Measurements from ENCODE around the gene XPR1.

XPR1 gene

GRCh38 chr1:180928331-180929230, 296.8 kb downstream of the XPR1 start:
- CTCF ChIA-PET: interaction anchor here (1.3 to 1.7 kb wide), 3 partner anchors 8 to 110 kb away, joined by 3 to 5 read pairs (median 3); no protein-coding TSS in a partner anchor
- POLR2A ChIA-PET: interaction anchor here (0.6 kb wide), 1 partner anchor 71 kb away, joined by 5 read pairs; no protein-coding TSS in a partner anchor
- TF ChIP-seq, protein P1, sequence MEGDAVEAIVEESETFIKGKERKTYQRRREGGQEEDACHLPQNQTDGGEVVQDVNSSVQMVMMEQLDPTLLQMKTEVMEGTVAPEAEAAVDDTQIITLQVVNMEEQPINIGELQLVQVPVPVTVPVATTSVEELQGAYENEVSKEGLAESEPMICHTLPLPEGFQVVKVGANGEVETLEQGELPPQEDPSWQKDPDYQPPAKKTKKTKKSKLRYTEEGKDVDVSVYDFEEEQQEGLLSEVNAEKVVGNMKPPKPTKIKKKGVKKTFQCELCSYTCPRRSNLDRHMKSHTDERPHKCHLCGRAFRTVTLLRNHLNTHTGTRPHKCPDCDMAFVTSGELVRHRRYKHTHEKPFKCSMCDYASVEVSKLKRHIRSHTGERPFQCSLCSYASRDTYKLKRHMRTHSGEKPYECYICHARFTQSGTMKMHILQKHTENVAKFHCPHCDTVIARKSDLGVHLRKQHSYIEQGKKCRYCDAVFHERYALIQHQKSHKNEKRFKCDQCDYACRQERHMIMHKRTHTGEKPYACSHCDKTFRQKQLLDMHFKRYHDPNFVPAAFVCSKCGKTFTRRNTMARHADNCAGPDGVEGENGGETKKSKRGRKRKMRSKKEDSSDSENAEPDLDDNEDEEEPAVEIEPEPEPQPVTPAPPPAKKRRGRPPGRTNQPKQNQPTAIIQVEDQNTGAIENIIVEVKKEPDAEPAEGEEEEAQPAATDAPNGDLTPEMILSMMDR (IDR thresholded peaks at IDR 0.05; ENCODE audit: control extremely low read depth, extremely low read depth, low read depth, missing control alignments): no peak
- DNase-seq (ENCODE audit: extremely low spot score): no peak

GRCh38 chr1:180929389-180929788, 297.6 kb downstream of the XPR1 start:
- ChIA-PET CTCF (interaction anchor here (1.3 to 1.7 kb wide), 2 partner anchors 9 to 109 kb away, joined by 3 to 5 read pairs; no protein-coding TSS in a partner anchor), POLR2A (interaction anchor here (0.6 kb wide), 1 partner anchor 70 kb away, joined by 5 read pairs; no protein-coding TSS in a partner anchor)
- TF ChIP-seq, protein P1 (IDR thresholded peaks at IDR 0.05; ENCODE audit: control extremely low read depth, extremely low read depth, low read depth, missing control alignments): no peak
- DNase-seq (ENCODE audit: extremely low spot score): no peak

- DNase-seq (ENCODE audit: extremely low spot score): no peak
- ChIA-PET POLR2A (no interaction called here), CTCF (interaction anchor here (1.2 to 1.7 kb wide), 4 partner anchors 7 to 448 kb away, joined by 3 to 5 read pairs (median 5); no protein-coding TSS in a partner anchor)
- TF ChIP-seq, protein P1 (IDR thresholded peaks at IDR 0.05; ENCODE audit: control extremely low read depth, extremely low read depth, low read depth, missing control alignments): no peak
Measured at GRCh38 chr1:180930687-180931086, 298.9 kb downstream of the XPR1 start.

DNA sequence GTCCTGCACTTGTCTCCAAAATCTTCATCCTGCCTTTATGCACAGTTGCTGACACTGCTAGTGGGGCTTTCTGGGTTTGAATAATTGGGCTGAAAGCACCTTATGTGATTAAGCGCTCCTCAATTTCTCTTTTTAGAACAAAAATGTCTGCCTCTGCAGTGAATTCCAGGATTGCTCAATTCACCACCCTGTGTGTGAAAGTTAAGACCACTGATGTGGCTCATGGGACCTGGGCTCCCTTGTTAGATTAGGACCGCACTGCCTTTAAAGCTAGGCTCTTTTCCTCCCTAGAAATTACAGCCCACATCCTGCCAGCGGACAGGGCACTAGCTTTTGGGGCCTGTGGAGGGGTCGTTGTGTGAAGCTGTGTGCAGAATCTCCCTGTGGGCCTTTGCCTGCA, 299.7 kb downstream of the XPR1 start:
- POLR2A ChIA-PET: no interaction called here
- CTCF ChIA-PET: interaction anchor here (0.8 to 1.7 kb wide), 4 partner anchors 8 to 449 kb away, joined by 3 to 5 read pairs (median 4); no protein-coding TSS in a partner anchor
- TF ChIP-seq, protein P1 (IDR thresholded peaks at IDR 0.05; ENCODE audit: control extremely low read depth, extremely low read depth, low read depth, missing control alignments): no peak
- no peak for DNase-seq (ENCODE audit: extremely low spot score)

- ChIA-PET POLR2A (no interaction called here), CTCF (interaction anchor here (1.7 kb wide), 1 partner anchor 9 kb away, joined by 5 read pairs; no protein-coding TSS in a partner anchor)
- TF ChIP-seq, protein P1 (IDR thresholded peaks at IDR 0.05; ENCODE audit: control extremely low read depth, extremely low read depth, low read depth, missing control alignments): no peak
- DNase-seq (ENCODE audit: extremely low spot score): no peak
Measured at GRCh38 chr1:180932378-180932777, 300.6 kb downstream of the XPR1 start.

DNA sequence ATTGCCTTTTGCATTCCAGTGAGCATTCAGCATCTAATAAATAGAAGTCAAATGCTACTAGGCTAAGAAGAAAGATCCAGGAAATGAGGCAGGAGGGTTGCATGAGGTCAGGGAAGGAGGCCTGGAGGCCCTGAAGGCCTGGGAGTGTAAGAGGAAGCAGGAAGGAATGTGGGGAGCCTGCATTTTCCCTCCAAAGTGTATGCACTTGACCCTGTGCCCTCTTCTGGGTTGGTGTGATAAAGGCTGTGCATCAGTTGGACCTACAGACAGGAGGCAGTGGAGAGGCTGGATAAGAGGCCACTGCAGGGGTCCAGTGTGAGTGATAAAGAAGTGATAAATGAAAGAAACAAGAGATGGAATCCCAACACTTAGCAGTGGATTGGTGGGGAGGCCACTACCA, 301.3 kb downstream of the XPR1 start:
- DNase-seq (ENCODE audit: extremely low spot score): no peak
- CTCF ChIA-PET: no interaction called here
- TF ChIP-seq, protein P1 (IDR thresholded peaks at IDR 0.05; ENCODE audit: control extremely low read depth, extremely low read depth, low read depth, missing control alignments): no peak

More for the DNA sequence above, 301.3 kb downstream of the XPR1 start:
- POLR2A ChIA-PET: no interaction called here

Data from GM10248 (cell line).